Psoas muscle (tissue), 8 donors: ENCODE measurements around the gene RAD51B. TPM values are rescaled to one million over a fixed set of nuclear protein-coding genes. Genes with fewer than 3 reads are reported as not detected.

Experiments used
- ATAC-seq, 4 donors: fragments of 200-7000 bp; cut with Tn5 transposase; one replicate each; pipeline ENCODE4 v1.9.1; 2020; ENCODE audit warnings: moderate library complexity in 3 of 4, mild to moderate bottlenecking in 2 of 4
- DNase-seq, 2 donors: peaks; one replicate each; pipeline ENCODE4 v3.0.0-alpha.2; 2020
- H3K27ac ChIP-seq: fragments of 200-600 bp; one replicate; pipeline ENCODE4 v1.8.0; 2022
- H3K27me3 ChIP-seq, 3 donors: fragments of 200-600 bp in 1 of 3; one replicate each; pipeline versions ENCODE4 v1.6.1 to v1.8.0; 2013 to 2022; ENCODE audit warnings: low read length in 2 of 3, mild to moderate bottlenecking in 2 of 3, moderate library complexity in 1 of 3; ENCODE audit not compliant: insufficient read depth in 3 of 3
- H3K36me3 ChIP-seq, 2 donors: fragments of 200-600 bp in 1 of 2; one replicate each; pipeline versions ENCODE4 v1.6.1 to v1.8.0; 2013 to 2022; ENCODE audit warnings: low read depth in 1 of 2, mild to moderate bottlenecking in 1 of 2, moderate library complexity in 1 of 2; ENCODE audit not compliant: insufficient read depth in 1 of 2
- H3K4me1 ChIP-seq: fragments of 200-600 bp; one replicate; pipeline ENCODE4 v1.8.0; 2022
- H3K4me3 ChIP-seq: fragments of 200-600 bp; one replicate; pipeline ENCODE4 v1.8.0; 2022; ENCODE audit warnings: mild to moderate bottlenecking
- H3K9me3 ChIP-seq: fragments of 200-600 bp; one replicate; pipeline ENCODE4 v1.8.0; 2022
- CTCF ChIP-seq: fragments of 200-600 bp; IDR thresholded peaks from one replicate; pipeline ENCODE4 v1.8.0; 2022; ENCODE audit warnings: antibody characterized with exemption
- WGBS, 3 donors: extraction: QIAGEN DNeasy Blood & Tissue Kit; methylation state at CpG; one replicate each; pipeline versions ENCODE4 v1.1.6 to v1.1.7; 2013; 5-methylcytosine and 5-hydroxymethylcytosine counted together
- intact Hi-C, 2 donors: fragments of 100-400 bp; cut with DNase I; formaldehyde crosslinking; loops; one replicate each; pipeline versions ENCODE4 v1.11.0 to v1.14.2; 2022
- polyA plus RNA-seq, 3 donors: library from polyadenylated mRNA; stranded (reverse); fragments of 200-250 nt; gene quantifications; one replicate each; pipeline ENCODE4 v1.2.3, GENCODE V29; 2013
- total RNA-seq, 4 donors: library from RNA; stranded (reverse); fragmentation: NEBNext Ultra II Directional in 2 of 4; extraction: Animal tissue kit (Norgen Biotek cat#: 25700) in 2 of 4; gene quantifications; one replicate each; pipeline versions ENCODE4 v1.2.1 to v1.2.4, GENCODE V29; 2021 to 2023
- donor health status: healthy with polysubstance abuse.
- donor health status: DM: no; HTN: no; CAD: no; lungs with moderate emphysema.
- donor health status: Bipolar disorder and iron deficiency.
- donor health status: healthy.
- donor health status: DM: yes; HTN: yes; CAD: no.
- donor health status: DM: no; HTN: no; CAD: no.
- donor health status: DM: no; HTN: no; CAD: no.
- donor health status: DM: yes; HTN: yes; CAD: no.

The RAD51B gene
- total and polyA plus RNA-seq, 7 donors: 0.60 to 7.2 (median 2.2) TPM

- no peak for ATAC-seq
- Histone ChIP-seq H3K4me1 (no peaks in the 10 kb centered on the region), H3K27me3 (no peaks in the 10 kb centered on the region), H3K4me3 (no peak overlapping the region), H3K36me3 (no peaks in the 10 kb centered on the region), H3K9me3 (no peaks in the 10 kb centered on the region), H3K27ac (no peak overlapping the region)
- DNase-seq: no peak
- TF ChIP-seq CTCF: no peak
- intact Hi-C loops: no loop called here
- 74 to 82% (median 79%) methylated on average over 4 of the region's 4 CpGs for WGBS, 3 donors
Observed at GRCh38 chr14:68467425-68467824, 647.8 kb downstream of the RAD51B start.

- peaks cover 7% of the 10 kb centered on the region for H3K4me1 ChIP-seq
- DNase-seq: no peak
- 91 to 98% (median 93%) methylated on average over 5 of the region's 5 CpGs for WGBS, 3 donors
- H3K27ac ChIP-seq: no peak overlapping the region
- intact Hi-C loops: no loop called here
- H3K9me3 ChIP-seq: no peaks in the 10 kb centered on the region
- no peak for ATAC-seq
- no peaks in the 10 kb centered on the region for H3K27me3 ChIP-seq
- H3K36me3 ChIP-seq: no peaks in the 10 kb centered on the region
- TF ChIP-seq CTCF: no peak
- H3K4me3 ChIP-seq: no peak overlapping the region
Observed at GRCh38 chr14:68468437-68469207, 649.0 kb downstream of the RAD51B start.

- H3K27ac ChIP-seq: no peak overlapping the region
- DNase-seq (no peak), ATAC-seq (no peak)
- H3K27me3 ChIP-seq: no peaks in the 10 kb centered on the region
- H3K9me3 ChIP-seq: no peaks in the 10 kb centered on the region
- no peak overlapping the region for H3K4me3 ChIP-seq
- TF ChIP-seq CTCF: no peak
- intact Hi-C loops: no loop called here
- 84 to 93% (median 90%) methylated on average over 5 of the region's 5 CpGs for WGBS, 3 donors
- H3K36me3 ChIP-seq: no peaks in the 10 kb centered on the region
- H3K4me1 ChIP-seq: peaks cover 10% of the 10 kb centered on the region
Observed at GRCh38 chr14:68469208-68469713, 649.7 kb downstream of the RAD51B start.

GRCh38 chr14:68470361-68470760 is 650.8 kb downstream of the RAD51B start:
- ATAC-seq: no peak
- Histone ChIP-seq H3K36me3 (no peaks in the 10 kb centered on the region), H3K9me3 (no peaks in the 10 kb centered on the region), H3K4me3 (no peak overlapping the region), H3K4me1 (peaks cover 10% of the 10 kb centered on the region), H3K27me3 (no peaks in the 10 kb centered on the region), H3K27ac (no peak overlapping the region)
- no peak for DNase-seq
- intact Hi-C loops: no loop called here
- TF ChIP-seq CTCF: no peak
- WGBS, 3 donors: 93 to 100% (median 95%) methylated on average over 1 of the region's 1 CpG
